HCT116 (cell line): ENCODE measurements around the gene MAGEH1. TPM values are rescaled to one million over a fixed set of nuclear protein-coding genes. Genes with fewer than 3 reads are reported as not detected.

Source experiments
- ATAC-seq: fragments of 200-7000 bp; cut with Tn5 transposase; 2 replicates; pipeline ENCODE4 v1.9.1; 2020; ENCODE audit warnings: mild to moderate bottlenecking, moderate library complexity
- BruUV-seq: library from RNA; stranded (reverse); fragments of 400-500 nt; replicated peaks from 2 replicates; lab custom pipeline; 2021; lab: Mats Ljungman, UMichigan
- CTCF ChIA-PET: fragments of 300-600 bp; sonication (Branson Sonifier 250); formaldehyde crosslinking; loops from one replicate; lab custom pipeline; 2021; ENCODE audit warnings: antibody characterized with exemption; lab: Charles Lee
- POLR2A ChIA-PET: fragments of 300-600, 350-600 bp; sonication (Branson Sonifier 250); formaldehyde crosslinking; loops from one replicate; lab custom pipeline; 2021; ENCODE audit warnings: antibody characterized with exemption; lab: Charles Lee
- RAD21 ChIA-PET, 2 experiments: fragments of 300-600 bp; sonication (Branson Sonifier 250); formaldehyde crosslinking; loops; one replicate each; lab custom pipeline; 2023; ENCODE audit warnings: low total read pairs in 2 of 2; ENCODE audit not compliant: uncharacterized antibody in 2 of 2, unreplicated experiment in 2 of 2, low non-redundant PET in 1 of 2; lab: Charles Lee
- DNase-seq: peaks from one replicate; pipeline ENCODE4 v3.0.0-alpha.2; 2010; ENCODE audit warnings: low read depth, low spot score
- H2AFZ ChIP-seq: fragments of 200-600 bp; shearing (Covaris generic), sonication (generic); 2 replicates; pipeline ENCODE4 v1.6.1; 2017; ENCODE audit warnings: low read depth, mixed run types, mixed read lengths, antibody characterized with exemption, low read length; ENCODE audit not compliant: poor library complexity, severe bottlenecking
- H3K27ac ChIP-seq: 2 replicates; pipeline ENCODE4 v1.5.1; 2012; ENCODE audit warnings: low read depth, low read length
- H3K27me3 ChIP-seq: fragments of 200-600 bp; sonication (generic); 2 replicates; pipeline ENCODE4 v1.6.1; 2016; ENCODE audit warnings: mixed run types, low read length, mixed read lengths; ENCODE audit not compliant: insufficient read depth
- H3K36me3 ChIP-seq, 2 experiments: fragments of 200-500 bp in 1 of 2; fragments of 200-600 bp in 1 of 2; sonication (Bioruptor generic) in 1 of 2; sonication (generic) in 1 of 2; 2 replicates each; pipeline versions ENCODE4 v1.5.1 to v1.6.1; 2014 to 2016; ENCODE audit warnings: low read length in 2 of 2, inconsistent platforms in 1 of 2, mixed read lengths in 1 of 2, mixed run types in 1 of 2; ENCODE audit not compliant: insufficient read depth in 2 of 2, control insufficient read depth in 1 of 2
- H3K4me1 ChIP-seq, 2 experiments: fragments of 200-600 bp in 1 of 2; sonication (generic) in 1 of 2; 2 replicates each; pipeline versions ENCODE4 v1.5.1 to v1.6.1; 2012 to 2017; ENCODE audit warnings: low read length in 2 of 2, inconsistent platforms in 1 of 2, mild to moderate bottlenecking in 1 of 2, mixed read lengths in 1 of 2, mixed run types in 1 of 2, moderate library complexity in 1 of 2; ENCODE audit not compliant: insufficient read depth in 2 of 2, control insufficient read depth in 1 of 2
- H3K4me2 ChIP-seq: fragments of 200-600 bp; sonication (generic); 2 replicates; pipeline ENCODE4 v1.6.1; 2017; ENCODE audit warnings: mixed run types, low read length, mixed read lengths
- H3K4me3 ChIP-seq, 2 experiments: fragments of 200-600 bp in 1 of 2; sonication (generic) in 1 of 2; replicated peaks in 1 of 2; 2 replicates each; pipeline ENCODE4 v1.5.1; 2011 to 2016; ENCODE audit warnings: low read length in 2 of 2, control low read depth in 1 of 2, low read depth in 1 of 2, mild to moderate bottlenecking in 1 of 2, mixed read lengths in 1 of 2, mixed run types in 1 of 2
- H3K79me2 ChIP-seq: fragments of 200-600 bp; sonication (generic); 2 replicates; pipeline ENCODE4 v1.6.1; 2017; ENCODE audit warnings: mild to moderate bottlenecking, mixed run types, low read length, moderate library complexity, mixed read lengths; ENCODE audit not compliant: insufficient read depth
- H3K9ac ChIP-seq: fragments of 200-600 bp; sonication (generic); 2 replicates; pipeline ENCODE4 v1.6.1; 2016; ENCODE audit warnings: low read length, mixed read lengths
- H3K9me2 ChIP-seq: fragments of 200-600 bp; sonication (generic), shearing (Covaris generic); 2 replicates; pipeline ENCODE4 v1.6.1; 2017; ENCODE audit warnings: mixed run types, mild to moderate bottlenecking, moderate library complexity; ENCODE audit not compliant: insufficient read depth
- H3K9me3 ChIP-seq, 2 experiments: fragments of 200-500 bp in 1 of 2; fragments of 200-600 bp in 1 of 2; sonication (Bioruptor generic) in 1 of 2; sonication (generic) in 1 of 2; 2 replicates each; pipeline ENCODE4 v1.6.1; 2014 to 2017; ENCODE audit warnings: low read length in 2 of 2, mixed read lengths in 2 of 2, inconsistent platforms in 1 of 2, low read depth in 1 of 2, mild to moderate bottlenecking in 1 of 2, mixed run types in 1 of 2, moderate library complexity in 1 of 2; ENCODE audit not compliant: control insufficient read depth in 1 of 2, insufficient read depth in 1 of 2
- H4K20me1 ChIP-seq: fragments of 200-600 bp; sonication (generic), shearing (Covaris generic); 2 replicates; pipeline ENCODE4 v1.6.1; 2017; ENCODE audit warnings: mixed run types, mild to moderate bottlenecking, moderate library complexity; ENCODE audit not compliant: insufficient read depth
- CBX3 ChIP-seq: IDR thresholded peaks from 2 replicates; pipeline ENCODE4 v1.6.1; 2012; ENCODE audit warnings: low read depth
- CEBPB ChIP-seq: IDR thresholded peaks from 2 replicates; pipeline ENCODE4 v1.6.1; 2012; ENCODE audit warnings: low read depth
- EGR1 ChIP-seq: IDR thresholded peaks from 2 replicates; pipeline ENCODE4 v1.6.1; 2012; ENCODE audit warnings: low read depth
- ELF1 ChIP-seq: IDR thresholded peaks from 2 replicates; pipeline ENCODE4 v1.6.1; 2012; ENCODE audit warnings: low read depth, borderline replicate concordance
- EZH2 ChIP-seq: fragments of 200-600 bp; sonication (generic); IDR thresholded peaks from 2 replicates; pipeline ENCODE4 v1.6.1; 2017; ENCODE audit warnings: antibody characterized with exemption, mixed run types
- EZH2phosphoT487 ChIP-seq: fragments of 200-600 bp; IDR thresholded peaks from 2 replicates; pipeline ENCODE4 v1.6.1; 2018; ENCODE audit warnings: antibody characterized with exemption, borderline replicate concordance
- FOSL1 ChIP-seq: IDR thresholded peaks from 2 replicates; pipeline ENCODE4 v1.6.1; 2012; ENCODE audit warnings: low read depth
- JUND ChIP-seq: IDR thresholded peaks from 2 replicates; pipeline ENCODE4 v1.6.1; 2012
- POLR2A ChIP-seq: IDR thresholded peaks from 2 replicates; pipeline ENCODE4 v1.7.0; 2011; ENCODE audit warnings: borderline replicate concordance; ENCODE audit not compliant: insufficient read depth, insufficient read length; ENCODE audit errors: extremely low read depth
- POLR2AphosphoS5 ChIP-seq: IDR thresholded peaks from 2 replicates; pipeline ENCODE4 v1.6.1; 2011; ENCODE audit warnings: mild to moderate bottlenecking, low read depth, low read length, moderate library complexity
- SIN3A ChIP-seq: IDR thresholded peaks from 2 replicates; pipeline ENCODE4 v1.6.1; 2012; ENCODE audit warnings: low read depth
- SP1 ChIP-seq: IDR thresholded peaks from 2 replicates; pipeline ENCODE4 v1.6.1; 2012; ENCODE audit warnings: low read depth
- SRF ChIP-seq: IDR thresholded peaks from 2 replicates; pipeline ENCODE4 v1.6.1; 2012; ENCODE audit warnings: low read depth
- TCF7L2 ChIP-seq: IDR thresholded peaks from 2 replicates; pipeline ENCODE4 v1.7.0; 2011; ENCODE audit warnings: borderline replicate concordance, inconsistent platforms; ENCODE audit not compliant: insufficient read depth, insufficient read length; ENCODE audit errors: extremely low read depth
- ZFX ChIP-seq: fragments of 450-650 bp; IDR thresholded peaks from 2 replicates; pipeline ENCODE4 v1.6.1; 2017
- ZNF274 ChIP-seq: fragments of 200-500 bp; sonication (Bioruptor generic); IDR thresholded peaks from 2 replicates; pipeline ENCODE4 v1.6.1; 2014; ENCODE audit warnings: mild to moderate bottlenecking, low read depth, low read length, inconsistent platforms
- intact Hi-C: fragments of 100-400 bp; cut with micrococcal nuclease; formaldehyde crosslinking; loops from 2 replicates; pipeline ENCODE4 v1.10.0; 2022
- total RNA-seq: library from RNA; stranded (reverse); gene quantifications from one replicate; pipeline ENCODE4 v1.2.1, GENCODE V29; 2021; ENCODE audit not compliant: unreplicated experiment
- TF ChIP-seq, protein P1 (sequence below): IDR thresholded peaks from 2 replicates; pipeline ENCODE4 v1.6.1; 2011; ENCODE audit warnings: mild to moderate bottlenecking, low read length, moderate library complexity; ENCODE audit not compliant: insufficient replicate concordance; ENCODE audit errors: extremely low read depth
- TF ChIP-seq, protein P2 (sequence below): IDR thresholded peaks from 2 replicates; pipeline ENCODE4 v1.6.1; 2012

Gene MAGEH1
- total RNA-seq, 1 experiment from 2014 or later, result 0.20 TPM

DNA sequence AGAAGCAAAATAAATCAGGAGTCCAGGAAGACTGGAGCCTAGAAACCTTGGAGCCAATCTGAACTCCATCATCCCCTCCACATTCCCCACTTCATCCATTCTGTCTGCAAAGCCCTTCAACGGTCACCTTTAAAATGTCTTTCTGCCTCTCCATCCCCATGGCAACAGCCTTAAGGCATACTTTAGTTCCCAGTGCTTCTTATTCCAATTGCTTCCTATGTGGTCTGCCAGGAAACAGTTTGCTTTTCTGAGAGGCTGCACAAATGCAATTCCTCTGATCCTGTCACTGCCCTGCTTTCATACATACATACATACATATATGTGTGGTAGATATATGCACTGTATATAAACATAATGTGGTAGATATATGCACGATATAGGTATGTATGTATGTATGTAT lies 786 bp upstream of the MAGEH1 start:
- no TSS peak for BruUV-seq
- ChIA-PET CTCF (no interaction called here), POLR2A (no interaction called here)

DNA sequence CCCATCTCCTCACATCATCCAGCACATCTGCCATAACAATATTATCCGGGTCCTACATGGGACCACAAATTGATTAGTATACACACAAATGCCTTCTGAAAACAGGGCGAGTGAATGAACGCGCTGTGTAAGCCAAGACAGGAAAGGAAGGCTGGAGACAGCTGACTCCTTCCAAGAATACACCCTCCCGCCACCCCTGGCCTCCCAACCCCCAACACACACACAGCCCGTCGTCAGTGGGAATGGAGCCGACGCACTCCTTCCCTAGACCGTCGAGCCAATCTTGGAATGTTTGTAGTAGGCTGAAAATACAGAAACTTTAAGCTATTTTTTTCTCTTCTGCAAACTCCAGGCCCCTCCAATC lies 319 bp upstream of the MAGEH1 start:
- Histone ChIP-seq H3K4me1 (no peaks in the 10 kb centered on the region), H4K20me1 (no peaks in the 10 kb centered on the region), H3K4me3 (no peak overlapping the region), H3K36me3 (no peaks in the 10 kb centered on the region), H3K27me3 (no peaks in the 10 kb centered on the region; the same call in 1 of the 2 replicates), H3K27ac (no peak overlapping the region), H2AFZ (no peak overlapping the region), H3K9me3 (no peaks in the 10 kb centered on the region), H3K79me2 (no peaks in the 10 kb centered on the region), H3K4me2 (no peak overlapping the region), H3K9me2 (no peaks in the 10 kb centered on the region), H3K9ac (no peak overlapping the region)
- ChIA-PET CTCF (no interaction called here), POLR2A (no interaction called here), RAD21 (no interaction called here)
- no peak for ATAC-seq
- intact Hi-C loops, result no loop called here
- TF ChIP-seq, protein P1, sequence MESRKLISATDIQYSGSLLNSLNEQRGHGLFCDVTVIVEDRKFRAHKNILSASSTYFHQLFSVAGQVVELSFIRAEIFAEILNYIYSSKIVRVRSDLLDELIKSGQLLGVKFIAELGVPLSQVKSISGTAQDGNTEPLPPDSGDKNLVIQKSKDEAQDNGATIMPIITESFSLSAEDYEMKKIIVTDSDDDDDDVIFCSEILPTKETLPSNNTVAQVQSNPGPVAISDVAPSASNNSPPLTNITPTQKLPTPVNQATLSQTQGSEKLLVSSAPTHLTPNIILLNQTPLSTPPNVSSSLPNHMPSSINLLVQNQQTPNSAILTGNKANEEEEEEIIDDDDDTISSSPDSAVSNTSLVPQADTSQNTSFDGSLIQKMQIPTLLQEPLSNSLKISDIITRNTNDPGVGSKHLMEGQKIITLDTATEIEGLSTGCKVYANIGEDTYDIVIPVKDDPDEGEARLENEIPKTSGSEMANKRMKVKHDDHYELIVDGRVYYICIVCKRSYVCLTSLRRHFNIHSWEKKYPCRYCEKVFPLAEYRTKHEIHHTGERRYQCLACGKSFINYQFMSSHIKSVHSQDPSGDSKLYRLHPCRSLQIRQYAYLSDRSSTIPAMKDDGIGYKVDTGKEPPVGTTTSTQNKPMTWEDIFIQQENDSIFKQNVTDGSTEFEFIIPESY, result no peak
- TF ChIP-seq ZNF274 (no peak), SP1 (no peak), CBX3 (no peak), POLR2A (no peak), SRF (no peak), JUND (no peak), ZFX (no peak), FOSL1 (no peak), POLR2AphosphoS5 (no peak)
- TF ChIP-seq, protein P2, sequence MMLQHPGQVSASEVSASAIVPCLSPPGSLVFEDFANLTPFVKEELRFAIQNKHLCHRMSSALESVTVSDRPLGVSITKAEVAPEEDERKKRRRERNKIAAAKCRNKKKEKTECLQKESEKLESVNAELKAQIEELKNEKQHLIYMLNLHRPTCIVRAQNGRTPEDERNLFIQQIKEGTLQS, result no peak
- BruUV-seq, result no TSS peak
- DNase-seq, result no peak

More for the DNA sequence above, 786 bp upstream of the MAGEH1 start:
- Histone ChIP-seq H3K9ac (no peak overlapping the region), H4K20me1 (no peaks in the 10 kb centered on the region), H3K4me2 (no peak overlapping the region), H3K9me2 (no peaks in the 10 kb centered on the region), H3K4me1 (no peaks in the 10 kb centered on the region), H3K79me2 (no peaks in the 10 kb centered on the region), H3K36me3 (no peaks in the 10 kb centered on the region), H2AFZ (no peak overlapping the region), H3K4me3 (no peak overlapping the region), H3K27ac (no peak overlapping the region), H3K27me3 (no peaks in the 10 kb centered on the region; the same call in 1 of the 2 replicates), H3K9me3 (no peaks in the 10 kb centered on the region)
- RAD21 ChIA-PET, result no interaction called here
- DNase-seq (no peak), ATAC-seq (no peak)
- intact Hi-C loops, result no loop called here
- no peak for TF ChIP-seq TCF7L2
- TF ChIP-seq CEBPB, result no peak
- TF ChIP-seq, protein P1, result no peak
- TF ChIP-seq EZH2, result no peak
- TF ChIP-seq POLR2AphosphoS5, result no peak
- no peak for TF ChIP-seq POLR2A
- no peak for TF ChIP-seq EGR1
- no peak for TF ChIP-seq SIN3A
- no peak for TF ChIP-seq SRF
- no peak for TF ChIP-seq FOSL1
- no peak for TF ChIP-seq ELF1
- no peak for TF ChIP-seq EZH2phosphoT487
